ENCODE data around the gene LYPLAL1. TPM values are rescaled to one million over a fixed set of nuclear protein-coding genes. Genes with fewer than 3 reads are reported as not detected.
"Not testable (repeated sequence)": the region's sequence is repeated elsewhere in the genome, so short reads cannot be mapped to it uniquely, and the experiment has no call there.

Gene LYPLAL1
- polyA plus RNA-seq, 1 donor = 30.3 TPM

GRCh38 chr1:219235903-219236481 is 62.3 kb downstream of the LYPLAL1 start:
- DNase-seq = no peak
- Histone ChIP-seq H3K4me3 (ENCODE audit: low read length) (no peak overlapping the region), H3K36me3 (ENCODE audit: control insufficient read depth, insufficient read depth, low read length) (no peaks in the 10 kb centered on the region), H3K27me3 (ENCODE audit: control insufficient read depth, insufficient read depth, low read length) (no peaks in the 10 kb centered on the region), H3K4me1 (ENCODE audit: control insufficient read depth, insufficient read depth, low read length) (no peaks in the 10 kb centered on the region), H3K27ac (ENCODE audit: low read length) (no peak overlapping the region), H3K9me3 (ENCODE audit: control insufficient read depth, low read depth, low read length) (no peaks in the 10 kb centered on the region)
- 100% methylated on average over 1 of the region's 2 CpGs for WGBS (ENCODE audit: insufficient coverage, low lambda C conversion rate)

GRCh38 chr1:219236933-219237610 is 63.4 kb downstream of the LYPLAL1 start:
- H3K36me3 ChIP-seq (ENCODE audit: control insufficient read depth, insufficient read depth, low read length) = no peaks in the 10 kb centered on the region
- H3K4me1 ChIP-seq (ENCODE audit: control insufficient read depth, insufficient read depth, low read length) = no peaks in the 10 kb centered on the region
- no peak overlapping the region for H3K4me3 ChIP-seq (ENCODE audit: low read length)
- H3K27me3 ChIP-seq (ENCODE audit: control insufficient read depth, insufficient read depth, low read length) = no peaks in the 10 kb centered on the region
- no peaks in the 10 kb centered on the region for H3K9me3 ChIP-seq (ENCODE audit: control insufficient read depth, low read depth, low read length)
- DNase-seq = no peak
- 30% methylated on average over 2 of the region's 5 CpGs for WGBS (ENCODE audit: insufficient coverage, low lambda C conversion rate)
- H3K27ac ChIP-seq (ENCODE audit: low read length) = no peak overlapping the region

GRCh38 chr1:219239518-219239917 is 65.8 kb downstream of the LYPLAL1 start:
- Histone ChIP-seq H3K27ac (ENCODE audit: low read length) (no peak overlapping the region), H3K9me3 (ENCODE audit: control insufficient read depth, low read depth, low read length) (no peaks in the 10 kb centered on the region), H3K36me3 (ENCODE audit: control insufficient read depth, insufficient read depth, low read length) (no peaks in the 10 kb centered on the region), H3K4me3 (ENCODE audit: low read length) (no peak overlapping the region), H3K27me3 (ENCODE audit: control insufficient read depth, insufficient read depth, low read length) (no peaks in the 10 kb centered on the region), H3K4me1 (ENCODE audit: control insufficient read depth, insufficient read depth, low read length) (no peaks in the 10 kb centered on the region)
- no CpG with 5 or more reads among the region's 2 CpGs for WGBS (ENCODE audit: insufficient coverage, low lambda C conversion rate)
- no peak for DNase-seq

DNA sequence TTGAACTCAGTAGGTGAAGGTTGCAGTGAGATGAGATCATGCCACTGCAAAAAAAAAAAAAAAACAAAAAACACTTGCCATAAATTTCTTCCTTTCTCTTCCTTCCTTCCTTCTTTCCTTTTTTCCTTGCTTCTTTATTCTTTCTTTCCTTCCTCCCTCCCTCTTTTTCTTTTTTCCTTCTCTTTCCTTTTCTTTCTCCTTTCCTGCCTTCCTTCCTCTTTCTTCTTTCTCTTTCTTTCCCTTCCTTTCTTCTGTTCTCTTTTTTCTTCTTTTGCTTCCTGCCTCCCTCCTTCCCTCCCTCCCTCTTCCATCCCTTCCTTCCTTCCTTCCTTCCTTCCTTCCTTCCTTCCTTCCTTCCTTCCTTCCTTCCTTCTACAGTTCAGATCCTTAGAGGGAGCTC is 71.2 kb downstream of the LYPLAL1 start:
- no peak overlapping the region for H3K27ac ChIP-seq (ENCODE audit: low read length)
- DNase-seq = no peak
- no peak overlapping the region for H3K4me3 ChIP-seq (ENCODE audit: low read length)
- no peaks in the 10 kb centered on the region for H3K9me3 ChIP-seq (ENCODE audit: control insufficient read depth, low read depth, low read length)
- no peaks in the 10 kb centered on the region for H3K36me3 ChIP-seq (ENCODE audit: control insufficient read depth, insufficient read depth, low read length)
- no peaks in the 10 kb centered on the region for H3K4me1 ChIP-seq (ENCODE audit: control insufficient read depth, insufficient read depth, low read length)
- no peaks in the 10 kb centered on the region for H3K27me3 ChIP-seq (ENCODE audit: control insufficient read depth, insufficient read depth, low read length)

DNA sequence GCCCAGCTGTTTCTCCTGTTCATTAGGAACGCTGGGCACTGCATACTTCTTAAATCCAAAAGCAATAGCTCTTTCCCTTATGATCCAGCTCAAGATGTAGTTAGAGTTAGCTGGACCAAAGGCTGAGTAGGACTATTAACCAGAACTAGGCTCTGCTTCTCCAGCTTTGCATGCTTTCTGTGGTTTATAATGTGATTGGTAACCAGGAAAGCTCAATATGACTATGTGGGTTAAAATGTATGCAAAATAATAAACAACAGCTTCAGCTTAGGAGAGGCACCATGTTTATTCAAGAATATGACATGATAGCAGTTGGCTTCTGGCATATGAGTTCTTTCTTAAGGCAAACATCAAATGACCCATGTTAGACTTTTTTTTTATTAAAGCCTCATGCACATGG is 73.8 kb downstream of the LYPLAL1 start:
- Histone ChIP-seq H3K9me3 (ENCODE audit: control insufficient read depth, low read depth, low read length) (no peaks in the 10 kb centered on the region), H3K27ac (ENCODE audit: low read length) (no peak overlapping the region), H3K36me3 (ENCODE audit: control insufficient read depth, insufficient read depth, low read length) (no peaks in the 10 kb centered on the region), H3K27me3 (ENCODE audit: control insufficient read depth, insufficient read depth, low read length) (no peaks in the 10 kb centered on the region), H3K4me1 (ENCODE audit: control insufficient read depth, insufficient read depth, low read length) (no peaks in the 10 kb centered on the region), H3K4me3 (ENCODE audit: low read length) (no peak overlapping the region)
- WGBS (ENCODE audit: insufficient coverage, low lambda C conversion rate) = 60% methylated on average over 1 of the region's 1 CpG
- DNase-seq = no peak

DNA sequence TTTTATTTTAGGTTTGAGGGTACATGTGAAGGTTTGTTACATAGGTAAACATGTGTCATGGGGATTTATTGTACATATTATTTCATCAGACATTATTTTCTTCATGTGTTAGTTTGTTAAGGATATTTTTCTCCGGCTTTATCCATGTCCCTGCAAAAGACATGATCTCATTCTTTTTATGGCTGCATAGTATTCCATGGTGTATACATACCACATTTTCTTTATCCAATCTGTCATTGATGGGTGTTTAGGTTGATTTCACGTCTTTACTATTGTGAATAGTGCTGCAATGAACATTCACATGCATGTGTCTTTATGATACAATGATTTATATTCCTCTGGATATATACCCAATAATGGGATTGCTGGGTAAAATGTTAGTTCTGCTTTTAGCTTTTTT is 76.8 kb downstream of the LYPLAL1 start:
- not testable (repeated sequence) for H3K9me3 ChIP-seq (ENCODE audit: control insufficient read depth, low read depth, low read length); H3K4me3 ChIP-seq (ENCODE audit: low read length); H3K27ac ChIP-seq (ENCODE audit: low read length); DNase-seq; H3K36me3 ChIP-seq (ENCODE audit: control insufficient read depth, insufficient read depth, low read length); H3K4me1 ChIP-seq (ENCODE audit: control insufficient read depth, insufficient read depth, low read length); H3K27me3 ChIP-seq (ENCODE audit: control insufficient read depth, insufficient read depth, low read length)
- WGBS (ENCODE audit: insufficient coverage, low lambda C conversion rate) = no CpG with 5 or more reads among the region's 2 CpGs

DNA sequence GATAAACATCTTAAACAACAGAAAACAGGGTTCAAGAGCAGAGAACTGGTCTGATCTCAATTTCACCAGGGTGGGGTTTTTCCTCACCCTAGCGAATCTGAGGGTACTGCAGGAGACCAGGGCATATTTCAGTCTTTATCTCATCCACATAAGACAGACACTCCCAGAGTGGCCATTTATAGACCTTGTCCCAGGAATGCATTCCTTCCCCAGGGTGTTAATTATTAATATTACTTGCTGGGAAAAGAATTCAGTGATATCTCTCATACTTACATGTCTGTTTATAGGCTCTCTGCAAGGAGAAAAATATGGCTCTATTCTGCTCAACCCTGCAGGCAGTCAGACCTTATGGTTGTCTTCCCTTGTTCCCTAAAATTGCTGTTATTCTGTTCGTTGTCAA is 84.1 kb downstream of the LYPLAL1 start:
- no peak for DNase-seq
- Histone ChIP-seq H3K27ac (ENCODE audit: low read length) (no peak overlapping the region), H3K4me3 (ENCODE audit: low read length) (no peak overlapping the region), H3K4me1 (ENCODE audit: control insufficient read depth, insufficient read depth, low read length) (no peaks in the 10 kb centered on the region), H3K27me3 (ENCODE audit: control insufficient read depth, insufficient read depth, low read length) (no peaks in the 10 kb centered on the region), H3K36me3 (ENCODE audit: control insufficient read depth, insufficient read depth, low read length) (no peaks in the 10 kb centered on the region), H3K9me3 (ENCODE audit: control insufficient read depth, low read depth, low read length) (peaks cover 4% of the 10 kb centered on the region)
- WGBS (ENCODE audit: insufficient coverage, low lambda C conversion rate) = 71% methylated on average over 1 of the region's 2 CpGs

DNA sequence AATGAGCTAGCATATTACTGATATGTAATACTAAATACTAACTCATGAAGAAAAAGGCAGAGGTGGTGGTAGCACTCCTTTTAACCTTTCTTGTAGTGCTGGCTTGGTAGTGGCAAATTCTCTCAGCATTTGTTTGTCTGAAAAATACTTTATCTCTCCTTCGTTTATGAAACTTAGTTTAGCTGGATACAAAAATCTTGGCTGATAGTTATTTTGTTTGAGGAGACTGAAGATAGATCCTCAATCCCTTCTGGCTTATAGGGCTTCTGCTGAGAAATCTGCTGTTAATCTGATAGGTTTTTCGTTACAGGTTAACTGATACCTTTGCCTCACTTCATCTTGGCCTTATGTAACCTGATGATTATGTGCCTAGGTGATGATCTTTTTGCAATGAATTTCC is 87.8 kb downstream of the LYPLAL1 start:
- Histone ChIP-seq H3K4me1 (ENCODE audit: control insufficient read depth, insufficient read depth, low read length) (no peaks in the 10 kb centered on the region), H3K9me3 (ENCODE audit: control insufficient read depth, low read depth, low read length) (no peaks in the 10 kb centered on the region), H3K27ac (ENCODE audit: low read length) (no peak overlapping the region), H3K36me3 (ENCODE audit: control insufficient read depth, insufficient read depth, low read length) (no peaks in the 10 kb centered on the region), H3K4me3 (ENCODE audit: low read length) (no peak overlapping the region), H3K27me3 (ENCODE audit: control insufficient read depth, insufficient read depth, low read length) (no peaks in the 10 kb centered on the region)
- no peak for DNase-seq
- WGBS (ENCODE audit: insufficient coverage, low lambda C conversion rate) = no CpG with 5 or more reads among the region's 2 CpGs

All from large intestine (tissue), 3 donors.